ENCODE measurements around the gene IL33.

Gene IL33

GRCh38 chr9:6198251-6198650 is 17.4 kb upstream of the IL33 start:
- H3K4me3 ChIP-seq (ENCODE audit: control insufficient read depth, low read depth, low read length): no peak overlapping the region
- TF ChIP-seq CTCF (IDR thresholded peaks at IDR 0.05; ENCODE audit: control insufficient read depth, insufficient read depth, low read depth, low read length, missing control alignments): no peak
- DNase-seq (ENCODE audit: low read depth): no peak

- H3K4me3 ChIP-seq (ENCODE audit: control insufficient read depth, low read depth, low read length): no peak overlapping the region
- TF ChIP-seq CTCF (IDR thresholded peaks at IDR 0.05; ENCODE audit: control insufficient read depth, insufficient read depth, low read depth, low read length, missing control alignments): no peak
- no peak for DNase-seq (ENCODE audit: low read depth)
These were observed 16.0 kb upstream of the IL33 start for GRCh38 chr9:6199596-6199995.

GRCh38 chr9:6200761-6201160 is 14.8 kb upstream of the IL33 start:
- no peak for TF ChIP-seq CTCF (IDR thresholded peaks at IDR 0.05; ENCODE audit: control insufficient read depth, insufficient read depth, low read depth, low read length, missing control alignments)
- no peak for DNase-seq (ENCODE audit: low read depth)
- H3K4me3 ChIP-seq (ENCODE audit: control insufficient read depth, low read depth, low read length): no peak overlapping the region

GRCh38 chr9:6209966-6210365 is 5.6 kb upstream of the IL33 start:
- no peak for TF ChIP-seq CTCF (IDR thresholded peaks at IDR 0.05; ENCODE audit: control insufficient read depth, insufficient read depth, low read depth, low read length, missing control alignments)
- no peak overlapping the region for H3K4me3 ChIP-seq (ENCODE audit: control insufficient read depth, low read depth, low read length)
- DNase-seq (ENCODE audit: low read depth): no peak

- no peak for TF ChIP-seq CTCF (IDR thresholded peaks at IDR 0.05; ENCODE audit: control insufficient read depth, insufficient read depth, low read depth, low read length, missing control alignments)
- H3K4me3 ChIP-seq (ENCODE audit: control insufficient read depth, low read depth, low read length): no peak overlapping the region
- DNase-seq (ENCODE audit: low read depth): no peak
These were observed 2.8 kb upstream of the IL33 start for GRCh38 chr9:6212722-6213375.

- TF ChIP-seq CTCF (IDR thresholded peaks at IDR 0.05; ENCODE audit: control insufficient read depth, insufficient read depth, low read depth, low read length, missing control alignments): no peak
- no peak overlapping the region for H3K4me3 ChIP-seq (ENCODE audit: control insufficient read depth, low read depth, low read length)
- no peak for DNase-seq (ENCODE audit: low read depth)
These were observed 1.2 kb upstream of the IL33 start for GRCh38 chr9:6214434-6214833.

- H3K4me3 ChIP-seq (ENCODE audit: control insufficient read depth, low read depth, low read length): no peak overlapping the region
- no peak for DNase-seq (ENCODE audit: low read depth)
- TF ChIP-seq CTCF (IDR thresholded peaks at IDR 0.05; ENCODE audit: control insufficient read depth, insufficient read depth, low read depth, low read length, missing control alignments): no peak
These were observed 704 bp upstream of the IL33 start for GRCh38 chr9:6214903-6215302.
